ENCODE measurements around the gene ITGAX.

Gene ITGAX

GRCh38 chr16:31423801-31424200, 68.8 kb downstream of the ITGAX start:
- no peaks in the 10 kb centered on the region for H3K36me3 ChIP-seq (ENCODE audit: control insufficient read depth in 4 of 4, insufficient read depth in 4 of 4, low read length in 3 of 4)
- no peaks in the 10 kb centered on the region for H3K27me3 ChIP-seq (replicated peaks in 2 of 5; ENCODE audit: control insufficient read depth in 4 of 5, insufficient read depth in 5 of 5, low read length in 4 of 5)
- no peak overlapping the region for H3K27ac ChIP-seq (ENCODE audit: insufficient read depth in 1 of 2, low read depth in 1 of 2, low read length in 2 of 2, poor library complexity in 1 of 2, severe bottlenecking in 2 of 2)
- WGBS (ENCODE audit: insufficient coverage) = 88% methylated on average over 10 of the region's 12 CpGs
- ChIA-PET CTCF (interaction anchor here (1.6 kb wide), 1 partner anchor 38 kb away, joined by 3 read pairs; no protein-coding TSS in a partner anchor), POLR2A (interaction anchor here (0.6 kb wide), 1 partner anchor 22 kb away, joined by 3 read pairs; no protein-coding TSS in a partner anchor)
- peaks cover 0 to 4% (median 0%) of the 10 kb centered on the region in 5 experiments for H3K9me3 ChIP-seq (ENCODE audit: control extremely low read depth in 1 of 5, control insufficient read depth in 4 of 5, insufficient read depth in 2 of 5, low read depth in 1 of 5, low read length in 4 of 5)
- H3K4me1 ChIP-seq (ENCODE audit: control extremely low read depth in 1 of 4, control insufficient read depth in 4 of 4, insufficient read depth in 4 of 4, low read length in 3 of 4) = peaks cover 0 to 6% (median 6%) of the 10 kb centered on the region in 4 experiments
- DNase-seq = no peak
- no peak overlapping the region for H3K4me3 ChIP-seq (ENCODE audit: control insufficient read depth in 1 of 7, extremely low read depth in 1 of 7, insufficient read depth in 4 of 7, low read depth in 2 of 7, low read length in 6 of 7)

GRCh38 chr16:31427441-31428278, 72.7 kb downstream of the ITGAX start:
- Histone ChIP-seq H3K27me3 (replicated peaks in 2 of 5; ENCODE audit: control insufficient read depth in 4 of 5, insufficient read depth in 5 of 5, low read length in 4 of 5) (no peaks in the 10 kb centered on the region), H3K9me3 (ENCODE audit: control extremely low read depth in 1 of 5, control insufficient read depth in 4 of 5, insufficient read depth in 2 of 5, low read depth in 1 of 5, low read length in 4 of 5) (no peaks in the 10 kb centered on the region), H3K27ac (ENCODE audit: insufficient read depth in 1 of 2, low read depth in 1 of 2, low read length in 2 of 2, poor library complexity in 1 of 2, severe bottlenecking in 2 of 2) (no peak overlapping the region), H3K36me3 (ENCODE audit: control insufficient read depth in 4 of 4, insufficient read depth in 4 of 4, low read length in 3 of 4) (no peaks in the 10 kb centered on the region), H3K4me3 (ENCODE audit: control insufficient read depth in 1 of 7, extremely low read depth in 1 of 7, insufficient read depth in 4 of 7, low read depth in 2 of 7, low read length in 6 of 7) (peak overlapping the region in 2 of 7 experiments; percentile 11 to 37), H3K4me1 (ENCODE audit: control extremely low read depth in 1 of 4, control insufficient read depth in 4 of 4, insufficient read depth in 4 of 4, low read length in 3 of 4) (peaks cover 0 to 6% (median 3%) of the 10 kb centered on the region in 4 experiments)
- ChIA-PET POLR2A (no interaction called here), CTCF (interaction anchor here (0.8 to 4.2 kb wide), 4 partner anchors 15 to 45 kb away, joined by 3 to 11 read pairs (median 4); partner anchors contain the start of gene ZNF843)
- peak; percentile 46 to 64 (median 58) for DNase-seq
- WGBS (ENCODE audit: insufficient coverage) = 28% methylated on average over 39 of the region's 83 CpGs

DNA sequence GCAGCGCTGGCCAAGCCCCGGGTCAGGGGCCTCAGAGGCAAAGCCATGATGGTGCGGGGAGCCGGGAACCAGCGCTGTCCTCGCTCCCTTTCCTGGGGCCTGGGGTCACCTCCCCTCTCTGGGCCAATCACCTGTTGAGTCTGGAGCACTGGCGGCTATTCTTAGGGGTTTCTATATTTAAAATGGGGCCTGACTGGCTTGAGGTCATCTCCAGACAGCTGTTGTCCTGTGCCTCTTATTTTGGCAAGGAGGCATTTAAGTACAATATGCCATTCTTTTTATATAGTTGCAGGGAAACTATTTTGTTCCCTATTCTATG, 73.3 kb downstream of the ITGAX start, which contains the start of gene COX6A2:
Gene COX6A2 (minus strand): TSS at position 82 of the 319 bp plus-strand sequence. CDS start 35 bp downstream, at position 47.
- Histone ChIP-seq H3K4me1 (ENCODE audit: control extremely low read depth in 1 of 4, control insufficient read depth in 4 of 4, insufficient read depth in 4 of 4, low read length in 3 of 4) (peaks cover 0 to 6% (median 3%) of the 10 kb centered on the region in 4 experiments), H3K9me3 (ENCODE audit: control extremely low read depth in 1 of 5, control insufficient read depth in 4 of 5, insufficient read depth in 2 of 5, low read depth in 1 of 5, low read length in 4 of 5) (no peaks in the 10 kb centered on the region), H3K4me3 (ENCODE audit: control insufficient read depth in 1 of 7, extremely low read depth in 1 of 7, insufficient read depth in 4 of 7, low read depth in 2 of 7, low read length in 6 of 7) (peak within 1 kb of the TSS in 2 of 7 experiments; percentile 11 to 37), H3K27me3 (replicated peaks in 2 of 5; ENCODE audit: control insufficient read depth in 4 of 5, insufficient read depth in 5 of 5, low read length in 4 of 5) (no peaks in the 10 kb centered on the region), H3K27ac (ENCODE audit: insufficient read depth in 1 of 2, low read depth in 1 of 2, low read length in 2 of 2, poor library complexity in 1 of 2, severe bottlenecking in 2 of 2) (no peak within 1 kb of the TSS), H3K36me3 (ENCODE audit: control insufficient read depth in 4 of 4, insufficient read depth in 4 of 4, low read length in 3 of 4) (no peaks in the 10 kb centered on the region)
- CTCF ChIA-PET = interaction anchor here (1.3 to 4.2 kb wide), 3 partner anchors 12 to 46 kb away, joined by 4 to 11 read pairs (median 9); partner anchors contain the start of gene ZNF843
- POLR2A ChIA-PET = no interaction called here
- no peak for DNase-seq
- WGBS (ENCODE audit: insufficient coverage) = no CpG with 5 or more reads among the region's 7 CpGs

- WGBS (ENCODE audit: insufficient coverage) = 100% methylated on average over 5 of the region's 7 CpGs
- no peaks in the 10 kb centered on the region for H3K36me3 ChIP-seq (ENCODE audit: control insufficient read depth in 4 of 4, insufficient read depth in 4 of 4, low read length in 3 of 4)
- ChIA-PET POLR2A (no interaction called here), CTCF (interaction anchor here (0.7 to 4.2 kb wide), 4 partner anchors 12 to 46 kb away, joined by 3 to 11 read pairs (median 6); partner anchors contain the start of gene ZNF843)
- DNase-seq = no peak
- H3K4me1 ChIP-seq (ENCODE audit: control extremely low read depth in 1 of 4, control insufficient read depth in 4 of 4, insufficient read depth in 4 of 4, low read length in 3 of 4) = peaks cover 0 to 6% (median 3%) of the 10 kb centered on the region in 4 experiments
- no peaks in the 10 kb centered on the region for H3K27me3 ChIP-seq (replicated peaks in 2 of 5; ENCODE audit: control insufficient read depth in 4 of 5, insufficient read depth in 5 of 5, low read length in 4 of 5)
- H3K27ac ChIP-seq (ENCODE audit: insufficient read depth in 1 of 2, low read depth in 1 of 2, low read length in 2 of 2, poor library complexity in 1 of 2, severe bottlenecking in 2 of 2) = no peak overlapping the region
- H3K4me3 ChIP-seq (ENCODE audit: control insufficient read depth in 1 of 7, extremely low read depth in 1 of 7, insufficient read depth in 4 of 7, low read depth in 2 of 7, low read length in 6 of 7) = no peak overlapping the region
- no peaks in the 10 kb centered on the region for H3K9me3 ChIP-seq (ENCODE audit: control extremely low read depth in 1 of 5, control insufficient read depth in 4 of 5, insufficient read depth in 2 of 5, low read depth in 1 of 5, low read length in 4 of 5)
Observed at GRCh38 chr16:31428638-31429247, 73.8 kb downstream of the ITGAX start.

DNA sequence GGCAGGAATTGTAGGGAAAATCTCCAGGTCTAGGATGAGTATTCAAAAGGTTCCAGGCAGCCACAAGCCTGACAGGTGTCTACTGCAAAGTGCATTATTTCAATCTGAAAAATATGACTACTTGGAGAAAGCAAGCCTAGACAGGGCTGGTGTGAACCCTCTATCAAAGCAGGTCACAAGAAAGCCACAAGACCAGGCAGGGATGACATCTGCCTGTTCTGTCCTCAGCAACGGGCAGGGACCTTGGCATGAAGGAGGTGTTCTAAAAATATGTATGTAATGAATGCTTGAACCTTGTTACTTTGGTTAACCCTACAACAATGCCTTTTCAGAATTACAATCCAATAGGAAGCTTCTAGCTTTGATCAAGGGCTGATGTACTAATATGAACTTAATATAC, 74.3 kb downstream of the ITGAX start:
- H3K4me3 ChIP-seq (ENCODE audit: control insufficient read depth in 1 of 7, extremely low read depth in 1 of 7, insufficient read depth in 4 of 7, low read depth in 2 of 7, low read length in 6 of 7) = no peak overlapping the region
- ChIA-PET CTCF (interaction anchor here (0.7 to 4.2 kb wide), 3 partner anchors 11 to 31 kb away, joined by 3 to 11 read pairs (median 9); partner anchors contain the start of gene ZNF843), POLR2A (interaction anchor here (0.7 kb wide), 1 partner anchor 22 kb away, joined by 5 read pairs; no protein-coding TSS in a partner anchor)
- H3K36me3 ChIP-seq (ENCODE audit: control insufficient read depth in 4 of 4, insufficient read depth in 4 of 4, low read length in 3 of 4) = no peaks in the 10 kb centered on the region
- H3K4me1 ChIP-seq (ENCODE audit: control extremely low read depth in 1 of 4, control insufficient read depth in 4 of 4, insufficient read depth in 4 of 4, low read length in 3 of 4) = peaks cover 0 to 6% (median 3%) of the 10 kb centered on the region in 4 experiments
- no peaks in the 10 kb centered on the region for H3K27me3 ChIP-seq (replicated peaks in 2 of 5; ENCODE audit: control insufficient read depth in 4 of 5, insufficient read depth in 5 of 5, low read length in 4 of 5)
- WGBS (ENCODE audit: insufficient coverage) = no CpG with 5 or more reads among the region's 1 CpG
- no peak for DNase-seq
- H3K27ac ChIP-seq (ENCODE audit: insufficient read depth in 1 of 2, low read depth in 1 of 2, low read length in 2 of 2, poor library complexity in 1 of 2, severe bottlenecking in 2 of 2) = no peak overlapping the region
- H3K9me3 ChIP-seq (ENCODE audit: control extremely low read depth in 1 of 5, control insufficient read depth in 4 of 5, insufficient read depth in 2 of 5, low read depth in 1 of 5, low read length in 4 of 5) = no peaks in the 10 kb centered on the region

DNA sequence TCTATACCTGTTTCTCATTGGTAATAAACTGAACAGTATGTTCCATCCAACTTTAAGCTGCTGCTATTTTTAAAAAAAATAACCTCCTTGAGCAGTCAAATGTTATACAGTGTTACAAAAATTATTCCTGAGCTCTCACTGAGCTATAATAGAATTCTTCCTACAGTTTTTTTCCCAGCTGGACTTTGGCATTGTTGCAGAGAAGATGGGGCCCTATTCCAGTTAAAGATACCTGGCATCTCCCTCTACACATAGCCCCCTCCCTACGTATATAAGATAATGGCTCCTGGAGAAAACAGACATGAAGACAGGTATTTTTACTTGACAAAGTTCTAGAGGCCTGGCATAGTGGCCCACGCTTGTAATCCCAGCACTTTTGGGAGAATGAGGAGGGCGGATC, 74.8 kb downstream of the ITGAX start:
- no peak overlapping the region for H3K4me3 ChIP-seq (ENCODE audit: control insufficient read depth in 1 of 7, extremely low read depth in 1 of 7, insufficient read depth in 4 of 7, low read depth in 2 of 7, low read length in 6 of 7)
- H3K27me3 ChIP-seq (replicated peaks in 2 of 5; ENCODE audit: control insufficient read depth in 4 of 5, insufficient read depth in 5 of 5, low read length in 4 of 5) = no peaks in the 10 kb centered on the region
- H3K27ac ChIP-seq (ENCODE audit: insufficient read depth in 1 of 2, low read depth in 1 of 2, low read length in 2 of 2, poor library complexity in 1 of 2, severe bottlenecking in 2 of 2) = no peak overlapping the region
- 100% methylated on average over 3 of the region's 3 CpGs for WGBS (ENCODE audit: insufficient coverage)
- no peaks in the 10 kb centered on the region for H3K9me3 ChIP-seq (ENCODE audit: control extremely low read depth in 1 of 5, control insufficient read depth in 4 of 5, insufficient read depth in 2 of 5, low read depth in 1 of 5, low read length in 4 of 5)
- ChIA-PET POLR2A (interaction anchor here (0.6 to 0.7 kb wide), 3 partner anchors 22 to 272 kb away, joined by 3 to 5 read pairs (median 4); partner anchors contain the start of gene RUSF1), CTCF (interaction anchor here (2.8 to 4.2 kb wide), 2 partner anchors 10 to 13 kb away, joined by 9 to 11 read pairs; partner anchors contain the start of gene ZNF843)
- peaks cover 0 to 6% (median 3%) of the 10 kb centered on the region in 4 experiments for H3K4me1 ChIP-seq (ENCODE audit: control extremely low read depth in 1 of 4, control insufficient read depth in 4 of 4, insufficient read depth in 4 of 4, low read length in 3 of 4)
- no peak for DNase-seq
- no peaks in the 10 kb centered on the region for H3K36me3 ChIP-seq (ENCODE audit: control insufficient read depth in 4 of 4, insufficient read depth in 4 of 4, low read length in 3 of 4)

Data from common myeloid progenitor, CD34-positive (primary cell).